Measurements from ENCODE around the gene ITPR1.

Gene ITPR1

DNA sequence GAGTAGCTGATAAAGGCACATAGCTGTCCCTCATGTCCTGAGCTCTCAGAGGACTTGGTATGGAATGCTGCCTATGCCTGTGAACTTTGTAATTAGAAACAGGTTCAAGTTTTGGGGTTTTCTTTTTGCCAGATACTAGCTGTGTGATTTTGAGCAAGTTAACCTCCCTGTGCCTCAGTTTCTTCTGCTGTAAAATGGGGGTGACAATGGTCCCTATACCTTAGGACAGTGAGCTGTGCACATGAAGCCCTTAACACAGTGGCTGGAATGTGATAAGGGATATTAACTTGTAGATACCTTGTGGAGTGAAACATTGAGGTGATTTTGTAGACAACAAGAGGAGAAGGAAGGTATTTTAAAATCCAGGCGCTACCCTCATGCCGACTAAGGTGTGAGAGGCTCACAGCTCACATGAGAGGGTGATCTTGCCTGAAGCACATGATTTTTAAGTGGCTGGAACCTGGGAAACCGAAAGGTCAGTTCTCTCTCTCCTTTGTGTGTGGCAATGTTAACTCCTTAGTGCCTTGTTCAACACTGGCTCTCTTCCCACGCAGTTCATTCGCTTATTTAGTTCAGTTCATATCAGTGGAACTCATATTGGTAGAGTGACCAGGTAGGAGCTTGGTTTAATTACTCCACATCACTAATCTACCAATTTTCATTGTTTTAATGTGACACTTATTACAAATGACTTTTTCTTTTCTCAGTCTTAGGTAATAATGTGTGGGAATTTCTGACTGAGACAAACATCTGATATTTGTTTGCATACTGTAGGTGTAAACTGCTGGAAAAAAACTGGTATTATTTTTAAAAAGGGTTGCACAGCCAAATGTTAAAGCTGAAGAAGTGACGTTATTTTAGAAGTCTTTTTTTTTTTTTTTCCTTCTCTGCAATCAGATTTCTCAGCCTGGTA is 236.2 kb downstream of the ITPR1 start:
- no peak for TF ChIP-seq FOXP2 (optimal IDR thresholded peaks at IDR 0.05; ENCODE audit: borderline replicate concordance, extremely low read depth, extremely low read length, insufficient read depth)
- TF ChIP-seq SIN3A (IDR thresholded peaks at IDR 0.05; ENCODE audit: borderline replicate concordance, insufficient read depth, low read length) = no peak
- no peak for TF ChIP-seq POLR2AphosphoS5 (IDR thresholded peaks at IDR 0.05; ENCODE audit: low read depth, low read length)
- TF ChIP-seq, protein P1, sequence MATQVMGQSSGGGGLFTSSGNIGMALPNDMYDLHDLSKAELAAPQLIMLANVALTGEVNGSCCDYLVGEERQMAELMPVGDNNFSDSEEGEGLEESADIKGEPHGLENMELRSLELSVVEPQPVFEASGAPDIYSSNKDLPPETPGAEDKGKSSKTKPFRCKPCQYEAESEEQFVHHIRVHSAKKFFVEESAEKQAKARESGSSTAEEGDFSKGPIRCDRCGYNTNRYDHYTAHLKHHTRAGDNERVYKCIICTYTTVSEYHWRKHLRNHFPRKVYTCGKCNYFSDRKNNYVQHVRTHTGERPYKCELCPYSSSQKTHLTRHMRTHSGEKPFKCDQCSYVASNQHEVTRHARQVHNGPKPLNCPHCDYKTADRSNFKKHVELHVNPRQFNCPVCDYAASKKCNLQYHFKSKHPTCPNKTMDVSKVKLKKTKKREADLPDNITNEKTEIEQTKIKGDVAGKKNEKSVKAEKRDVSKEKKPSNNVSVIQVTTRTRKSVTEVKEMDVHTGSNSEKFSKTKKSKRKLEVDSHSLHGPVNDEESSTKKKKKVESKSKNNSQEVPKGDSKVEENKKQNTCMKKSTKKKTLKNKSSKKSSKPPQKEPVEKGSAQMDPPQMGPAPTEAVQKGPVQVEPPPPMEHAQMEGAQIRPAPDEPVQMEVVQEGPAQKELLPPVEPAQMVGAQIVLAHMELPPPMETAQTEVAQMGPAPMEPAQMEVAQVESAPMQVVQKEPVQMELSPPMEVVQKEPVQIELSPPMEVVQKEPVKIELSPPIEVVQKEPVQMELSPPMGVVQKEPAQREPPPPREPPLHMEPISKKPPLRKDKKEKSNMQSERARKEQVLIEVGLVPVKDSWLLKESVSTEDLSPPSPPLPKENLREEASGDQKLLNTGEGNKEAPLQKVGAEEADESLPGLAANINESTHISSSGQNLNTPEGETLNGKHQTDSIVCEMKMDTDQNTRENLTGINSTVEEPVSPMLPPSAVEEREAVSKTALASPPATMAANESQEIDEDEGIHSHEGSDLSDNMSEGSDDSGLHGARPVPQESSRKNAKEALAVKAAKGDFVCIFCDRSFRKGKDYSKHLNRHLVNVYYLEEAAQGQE (IDR thresholded peaks at IDR 0.05; ENCODE audit: insufficient read depth in 1 of 2, low read depth in 2 of 2, low read length in 2 of 2) = no peak

DNA sequence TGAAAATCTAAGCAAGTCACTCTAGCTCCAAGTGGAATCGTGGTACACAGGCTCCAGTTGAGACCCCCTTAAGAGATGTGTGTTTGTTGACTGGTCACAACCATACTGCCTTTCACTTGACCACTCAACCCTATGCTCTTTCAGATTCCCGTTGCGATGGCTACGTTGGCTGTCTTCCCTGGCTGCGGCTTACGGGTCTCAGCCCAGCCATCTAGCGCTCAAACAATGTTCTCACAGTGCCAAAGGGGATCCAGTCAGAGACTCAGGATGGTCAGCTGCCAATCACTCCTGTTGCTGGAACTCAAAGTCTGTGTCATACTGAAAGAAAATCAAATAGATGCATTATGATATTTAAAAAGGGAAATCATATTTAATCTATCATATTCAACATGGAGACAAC is 237.6 kb downstream of the ITPR1 start:
- no peak for TF ChIP-seq TAF1 (IDR thresholded peaks at IDR 0.05; ENCODE audit: borderline replicate concordance, insufficient read depth, low read length)
- TF ChIP-seq, protein P1 (IDR thresholded peaks at IDR 0.05; ENCODE audit: insufficient read depth in 1 of 2, low read depth in 2 of 2, low read length in 2 of 2) = no peak
- no peak for TF ChIP-seq FOXP2 (optimal IDR thresholded peaks at IDR 0.05; ENCODE audit: borderline replicate concordance, extremely low read depth, extremely low read length, insufficient read depth)
- TF ChIP-seq SIN3A (IDR thresholded peaks at IDR 0.05; ENCODE audit: borderline replicate concordance, insufficient read depth, low read length) = no peak
- TF ChIP-seq POLR2AphosphoS5 (IDR thresholded peaks at IDR 0.05; ENCODE audit: low read depth, low read length) = no peak

DNA sequence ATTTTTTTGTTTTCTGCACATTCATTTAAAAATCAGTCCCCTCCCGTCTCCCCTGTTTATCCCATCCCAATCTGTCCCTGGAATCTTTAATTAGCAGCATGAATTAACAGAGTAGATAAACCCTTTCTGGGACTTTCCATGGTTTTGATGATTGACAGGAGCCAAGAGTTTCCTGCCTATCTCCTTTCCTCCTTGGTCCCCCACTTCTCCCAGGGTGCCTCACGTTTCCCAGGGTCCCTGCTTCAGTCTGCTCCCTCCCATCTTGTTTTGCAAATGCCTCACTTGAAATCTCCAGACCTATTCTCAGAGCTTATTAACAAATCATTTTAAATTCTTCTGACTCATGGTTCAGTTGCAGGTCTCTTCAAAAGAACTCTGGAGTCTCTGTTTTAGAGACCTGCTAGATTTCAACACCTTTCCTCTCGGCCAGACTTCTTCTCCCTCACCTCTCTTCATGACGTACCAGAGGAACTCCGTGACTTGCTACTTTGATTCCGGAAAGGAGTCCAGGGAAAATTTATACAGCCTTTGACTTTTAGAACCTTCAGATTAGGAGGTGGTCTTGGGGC is 238.5 kb downstream of the ITPR1 start:
- TF ChIP-seq POLR2AphosphoS5 (IDR thresholded peaks at IDR 0.05; ENCODE audit: low read depth, low read length) = no peak
- TF ChIP-seq SIN3A (IDR thresholded peaks at IDR 0.05; ENCODE audit: borderline replicate concordance, insufficient read depth, low read length) = no peak
- TF ChIP-seq, protein P1 (IDR thresholded peaks at IDR 0.05; ENCODE audit: insufficient read depth in 1 of 2, low read depth in 2 of 2, low read length in 2 of 2) = no peak
- TF ChIP-seq FOXP2 (optimal IDR thresholded peaks at IDR 0.05; ENCODE audit: borderline replicate concordance, extremely low read depth, extremely low read length, insufficient read depth) = no peak
- TF ChIP-seq TAF1 (IDR thresholded peaks at IDR 0.05; ENCODE audit: borderline replicate concordance, insufficient read depth, low read length) = no peak

DNA sequence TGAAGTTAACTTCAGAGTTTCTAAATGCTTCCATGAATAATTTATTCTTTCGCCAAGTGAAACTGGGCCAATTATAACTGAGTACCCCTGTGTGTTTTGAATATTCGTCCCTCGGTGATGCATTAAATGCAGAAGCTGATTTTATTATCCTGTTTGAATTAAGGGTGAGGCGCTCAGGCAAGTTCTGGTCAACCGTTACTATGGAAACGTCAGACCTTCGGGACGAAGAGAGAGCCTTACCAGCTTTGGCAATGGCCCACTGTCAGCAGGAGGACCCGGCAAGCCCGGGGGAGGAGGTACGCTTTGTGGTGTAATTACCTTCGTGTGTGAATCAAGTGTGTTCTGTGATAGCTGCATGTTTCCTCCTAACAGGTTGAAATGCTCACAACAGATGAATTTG is 239.8 kb downstream of the ITPR1 start:
- no peak for TF ChIP-seq FOXP2 (optimal IDR thresholded peaks at IDR 0.05; ENCODE audit: borderline replicate concordance, extremely low read depth, extremely low read length, insufficient read depth)
- no peak for TF ChIP-seq TAF1 (IDR thresholded peaks at IDR 0.05; ENCODE audit: borderline replicate concordance, insufficient read depth, low read length)
- TF ChIP-seq, protein P1 (IDR thresholded peaks at IDR 0.05; ENCODE audit: insufficient read depth in 1 of 2, low read depth in 2 of 2, low read length in 2 of 2) = no peak
- no peak for TF ChIP-seq SIN3A (IDR thresholded peaks at IDR 0.05; ENCODE audit: borderline replicate concordance, insufficient read depth, low read length)
- no peak for TF ChIP-seq POLR2AphosphoS5 (IDR thresholded peaks at IDR 0.05; ENCODE audit: low read depth, low read length)

All from PFSK-1 (cell line).